Neural cell (in vitro differentiated cells): ENCODE results near the gene SLC25A19.

ENCODE experiments used
- EZH2 ChIP-seq: fragments of 200-600, 300-800 bp; shearing (Covaris generic), sonication (generic); IDR thresholded peaks from 2 replicates; pipeline ENCODE4 v1.6.1; 2014; ENCODE audit warnings: antibody characterized with exemption, low read length, borderline replicate concordance, mild to moderate bottlenecking; ENCODE audit not compliant: insufficient read depth, poor library complexity, severe bottlenecking
- TF ChIP-seq, protein P1 (sequence below): fragments of 450-650 bp; IDR thresholded peaks from 2 replicates; pipeline ENCODE4 v1.5.1; 2014; ENCODE audit warnings: antibody characterized with exemption, mild to moderate bottlenecking, moderate library complexity; ENCODE audit not compliant: poor library complexity, severe bottlenecking

DNA sequence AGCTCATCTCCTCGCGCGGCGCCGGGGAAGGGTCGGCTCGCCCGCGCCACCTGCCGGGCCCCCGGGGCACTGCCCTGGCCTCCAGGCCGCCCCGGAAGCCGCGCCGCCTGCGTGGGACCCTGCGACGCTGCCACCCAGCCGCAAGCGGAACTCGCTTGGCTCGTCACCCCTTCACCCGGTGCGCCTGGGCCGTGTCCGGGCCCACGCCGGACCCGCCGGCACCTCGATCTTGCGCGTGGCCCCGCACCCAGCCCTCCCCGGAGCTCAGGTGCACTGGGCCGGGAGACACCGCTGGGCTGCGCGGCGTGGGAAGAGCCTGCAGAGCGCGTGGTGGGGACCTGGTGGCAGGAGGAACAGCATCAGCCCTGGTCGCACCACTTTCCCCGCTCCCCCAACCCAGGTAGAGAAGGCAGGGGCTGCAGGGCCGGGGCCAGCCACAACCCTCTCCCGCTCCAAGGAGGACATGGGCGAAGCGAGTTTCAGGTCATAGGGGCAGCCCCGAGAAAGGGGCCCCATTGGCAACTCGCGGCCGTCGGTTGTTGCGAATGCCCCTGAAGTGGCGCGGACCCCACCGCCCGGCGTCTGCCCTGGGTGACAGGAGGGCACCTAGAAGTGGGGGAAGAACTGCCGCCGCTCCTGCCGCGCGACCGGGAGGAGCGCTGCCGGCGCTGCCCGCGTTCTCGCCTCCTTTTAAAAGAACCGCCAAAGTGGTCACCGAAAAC, 17.8 kb downstream of the SLC25A19 start:
- TF ChIP-seq, protein P1, sequence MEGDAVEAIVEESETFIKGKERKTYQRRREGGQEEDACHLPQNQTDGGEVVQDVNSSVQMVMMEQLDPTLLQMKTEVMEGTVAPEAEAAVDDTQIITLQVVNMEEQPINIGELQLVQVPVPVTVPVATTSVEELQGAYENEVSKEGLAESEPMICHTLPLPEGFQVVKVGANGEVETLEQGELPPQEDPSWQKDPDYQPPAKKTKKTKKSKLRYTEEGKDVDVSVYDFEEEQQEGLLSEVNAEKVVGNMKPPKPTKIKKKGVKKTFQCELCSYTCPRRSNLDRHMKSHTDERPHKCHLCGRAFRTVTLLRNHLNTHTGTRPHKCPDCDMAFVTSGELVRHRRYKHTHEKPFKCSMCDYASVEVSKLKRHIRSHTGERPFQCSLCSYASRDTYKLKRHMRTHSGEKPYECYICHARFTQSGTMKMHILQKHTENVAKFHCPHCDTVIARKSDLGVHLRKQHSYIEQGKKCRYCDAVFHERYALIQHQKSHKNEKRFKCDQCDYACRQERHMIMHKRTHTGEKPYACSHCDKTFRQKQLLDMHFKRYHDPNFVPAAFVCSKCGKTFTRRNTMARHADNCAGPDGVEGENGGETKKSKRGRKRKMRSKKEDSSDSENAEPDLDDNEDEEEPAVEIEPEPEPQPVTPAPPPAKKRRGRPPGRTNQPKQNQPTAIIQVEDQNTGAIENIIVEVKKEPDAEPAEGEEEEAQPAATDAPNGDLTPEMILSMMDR = peak; percentile 98
- TF ChIP-seq EZH2 = no peak
